WI38 (cell line): ENCODE measurements around the gene EEF1A1.
"Not testable (repeated sequence)": the region's sequence is repeated elsewhere in the genome, so short reads cannot be mapped to it uniquely, and the experiment has no call there.

ENCODE experiments used
- H3K4me3 ChIP-seq: 2 replicates; pipeline ENCODE4 v1.5.1; 2011; ENCODE audit warnings: low read depth, mild to moderate bottlenecking, control low read depth, low read length
- TF ChIP-seq, protein P1 (sequence below): IDR thresholded peaks from 2 replicates; pipeline ENCODE4 v1.5.1; 2012; ENCODE audit warnings: low read depth, mild to moderate bottlenecking, control low read depth, low read length

Gene EEF1A1

GRCh38 chr6:73506246-73506645, 14.6 kb downstream of the EEF1A1 start:
- no peak overlapping the region for H3K4me3 ChIP-seq
- TF ChIP-seq, protein P1, sequence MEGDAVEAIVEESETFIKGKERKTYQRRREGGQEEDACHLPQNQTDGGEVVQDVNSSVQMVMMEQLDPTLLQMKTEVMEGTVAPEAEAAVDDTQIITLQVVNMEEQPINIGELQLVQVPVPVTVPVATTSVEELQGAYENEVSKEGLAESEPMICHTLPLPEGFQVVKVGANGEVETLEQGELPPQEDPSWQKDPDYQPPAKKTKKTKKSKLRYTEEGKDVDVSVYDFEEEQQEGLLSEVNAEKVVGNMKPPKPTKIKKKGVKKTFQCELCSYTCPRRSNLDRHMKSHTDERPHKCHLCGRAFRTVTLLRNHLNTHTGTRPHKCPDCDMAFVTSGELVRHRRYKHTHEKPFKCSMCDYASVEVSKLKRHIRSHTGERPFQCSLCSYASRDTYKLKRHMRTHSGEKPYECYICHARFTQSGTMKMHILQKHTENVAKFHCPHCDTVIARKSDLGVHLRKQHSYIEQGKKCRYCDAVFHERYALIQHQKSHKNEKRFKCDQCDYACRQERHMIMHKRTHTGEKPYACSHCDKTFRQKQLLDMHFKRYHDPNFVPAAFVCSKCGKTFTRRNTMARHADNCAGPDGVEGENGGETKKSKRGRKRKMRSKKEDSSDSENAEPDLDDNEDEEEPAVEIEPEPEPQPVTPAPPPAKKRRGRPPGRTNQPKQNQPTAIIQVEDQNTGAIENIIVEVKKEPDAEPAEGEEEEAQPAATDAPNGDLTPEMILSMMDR, result no peak

DNA sequence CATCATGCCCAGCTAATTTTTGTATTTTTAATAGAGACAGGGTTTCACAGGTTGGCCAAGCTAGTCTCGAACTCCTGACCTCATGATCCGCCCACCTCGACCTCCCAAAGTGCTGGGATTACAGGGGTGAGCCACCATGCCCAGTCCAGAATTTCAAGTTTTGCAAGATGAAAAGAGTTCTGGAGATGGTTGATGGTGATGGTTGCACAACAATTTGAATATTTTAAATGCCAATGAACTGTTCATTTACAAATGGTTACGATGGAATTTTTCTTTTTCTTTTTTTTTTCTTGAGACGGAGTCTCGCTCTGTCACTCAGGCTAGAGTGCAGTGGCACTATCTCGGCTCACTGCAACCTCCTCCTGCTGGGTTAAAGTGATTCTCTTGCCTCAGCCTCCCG, 15.1 kb downstream of the EEF1A1 start:
- not testable (repeated sequence) for H3K4me3 ChIP-seq

DNA sequence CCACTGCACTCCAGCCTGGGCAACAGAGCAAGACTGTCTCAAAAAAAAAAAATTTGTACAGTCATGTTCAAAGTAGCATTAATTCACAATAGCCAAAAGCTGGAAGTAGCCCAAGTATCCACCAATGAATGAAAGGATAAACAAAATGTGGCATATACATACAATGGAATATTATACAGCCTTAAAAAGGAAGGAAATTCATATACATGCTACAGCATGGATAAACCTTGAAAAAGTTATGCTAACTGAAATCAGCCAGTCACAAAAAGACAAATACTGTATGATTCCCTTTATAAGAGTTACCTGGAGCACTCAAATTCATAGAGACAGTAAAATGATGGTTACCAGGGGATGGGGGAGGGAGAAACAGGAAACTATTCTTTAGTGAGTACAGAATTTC, 15.7 kb downstream of the EEF1A1 start:
- no peak overlapping the region for H3K4me3 ChIP-seq
- TF ChIP-seq, protein P1, result no peak

DNA sequence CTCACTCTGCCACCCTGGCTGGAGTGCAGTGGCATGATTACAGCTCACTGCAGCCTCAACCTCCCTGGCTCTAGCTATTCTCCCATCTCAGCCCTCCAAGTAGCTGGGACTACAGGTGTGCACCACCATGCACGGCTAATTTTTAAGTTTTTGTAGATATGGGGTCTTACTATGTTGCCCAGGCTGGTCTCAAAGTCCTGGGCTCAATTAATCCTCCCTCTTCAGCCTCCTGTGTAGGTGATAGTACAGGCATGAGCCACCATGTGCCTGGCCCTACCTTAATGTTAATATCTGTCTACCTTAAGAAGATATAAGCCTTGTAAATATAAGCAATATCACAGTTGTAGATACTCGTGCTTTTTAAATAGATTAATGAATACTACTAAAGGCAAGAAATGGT, 16.7 kb downstream of the EEF1A1 start:
- TF ChIP-seq, protein P1, result no peak
- H3K4me3 ChIP-seq, result no peak overlapping the region

DNA sequence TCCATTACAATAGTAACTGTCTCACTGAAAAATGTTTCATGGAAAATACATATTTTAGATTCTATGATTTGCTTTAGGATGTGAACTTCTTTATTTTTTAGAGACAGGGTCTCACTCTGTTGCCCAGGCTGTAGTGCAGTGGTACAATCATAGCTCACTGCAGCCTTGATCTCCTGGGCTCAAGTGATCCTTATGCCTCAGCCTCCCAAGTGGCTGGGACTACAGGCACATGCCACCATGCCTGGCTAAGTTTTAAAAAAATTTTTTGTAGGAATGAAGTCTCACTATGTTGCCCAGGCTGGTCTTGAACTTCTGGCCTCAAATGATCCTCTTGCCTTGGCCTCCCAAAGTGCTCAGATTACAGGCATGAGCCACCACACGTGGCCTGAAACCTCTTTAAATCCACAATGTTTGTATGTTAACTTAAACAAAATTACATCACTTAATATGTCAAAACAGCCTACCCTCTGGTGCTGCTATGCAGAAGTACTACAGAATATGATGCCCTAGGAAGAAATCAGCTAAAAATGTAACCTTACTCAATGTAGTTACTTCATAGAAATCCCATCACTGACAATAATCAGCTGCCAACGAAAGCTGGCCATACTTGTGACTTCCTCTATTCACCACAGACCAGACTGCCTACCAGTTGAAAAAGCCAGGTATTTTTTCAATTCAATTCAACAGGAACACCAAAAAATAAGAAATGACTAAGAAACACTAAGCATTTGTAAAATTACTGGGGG, 17.6 kb downstream of the EEF1A1 start:
- H3K4me3 ChIP-seq, result no peak overlapping the region
- TF ChIP-seq, protein P1, result no peak

GRCh38 chr6:73497915-73498314, 22.9 kb downstream of the EEF1A1 start:
- TF ChIP-seq, protein P1, result no peak
- no peak overlapping the region for H3K4me3 ChIP-seq

DNA sequence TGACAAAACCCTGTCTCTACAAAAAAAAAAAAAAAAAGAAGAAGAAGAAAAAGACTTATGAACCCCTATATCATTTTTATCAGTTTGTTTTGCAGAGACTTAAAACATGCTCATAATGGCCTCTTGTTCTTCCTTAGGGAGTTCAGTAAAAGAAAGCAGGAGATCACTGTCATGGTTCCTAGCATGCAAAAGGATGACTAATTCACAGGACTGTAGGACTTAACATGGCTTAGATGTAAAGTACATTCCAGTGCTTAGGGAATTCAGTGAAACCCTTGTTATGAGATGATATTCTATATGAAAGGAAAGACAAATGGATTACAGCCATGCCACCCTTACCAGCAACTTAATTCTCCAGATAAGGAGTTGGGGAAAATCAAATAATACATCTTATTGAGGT, 29.5 kb downstream of the EEF1A1 start:
- TF ChIP-seq, protein P1, result no peak

GRCh38 chr6:73487473-73487872, 33.4 kb downstream of the EEF1A1 start:
- TF ChIP-seq, protein P1, result no peak
- no peak overlapping the region for H3K4me3 ChIP-seq

More for the DNA sequence above, 29.5 kb downstream of the EEF1A1 start:
- no peak overlapping the region for H3K4me3 ChIP-seq
